ENCODE measurements around the gene IGF2BP2. TPM values are rescaled to one million over a fixed set of nuclear protein-coding genes. Genes with fewer than 3 reads are reported as not detected.

Gene IGF2BP2
- total RNA-seq, 1 experiment from 2014 or later, result 154 TPM

- H3K4me1 Mint-ChIP-seq (ENCODE audit: insufficient read depth, unreplicated experiment), result peaks cover 47% of the 10 kb centered on the region
Observed at GRCh38 chr3:185756477-185756876, 68.4 kb downstream of the IGF2BP2 start.

GRCh38 chr3:185754920-185755319 lies 69.9 kb downstream of the IGF2BP2 start:
- peaks cover 57% of the 10 kb centered on the region for H3K36me3 Mint-ChIP-seq (ENCODE audit: insufficient read depth, unreplicated experiment)
- TF ChIP-seq CTCF (IDR thresholded peaks at IDR 0.05; ENCODE audit: unreplicated experiment), result no peak
- ChIA-PET POLR2A (interaction anchor here (0.9 kb wide), 1 partner anchor 20 kb away, joined by 3 read pairs; no protein-coding TSS in a partner anchor), CTCF (interaction anchor here (0.7 to 2.4 kb wide), 3 partner anchors 14 to 66 kb away, joined by 3 to 10 read pairs (median 5); no protein-coding TSS in a partner anchor)
- peaks cover 15% of the 10 kb centered on the region for H3K9me3 Mint-ChIP-seq (ENCODE audit: unreplicated experiment)
- intact Hi-C loops (cut with micrococcal nuclease), result no loop called here
- H3K4me1 Mint-ChIP-seq (ENCODE audit: insufficient read depth, unreplicated experiment), result peaks cover 39% of the 10 kb centered on the region
- BruUV-seq (replicated peaks), result no TSS peak
- no peak overlapping the region for H3K4me3 Mint-ChIP-seq (ENCODE audit: unreplicated experiment)
- no peaks in the 10 kb centered on the region for H3K27me3 Mint-ChIP-seq (ENCODE audit: insufficient read depth, unreplicated experiment)
- DNase-seq (ENCODE audit: unreplicated experiment), result no peak
- no peak overlapping the region for H3K27ac Mint-ChIP-seq (ENCODE audit: low read depth, unreplicated experiment)

More at GRCh38 chr3:185756477-185756876, 68.4 kb downstream of the IGF2BP2 start:
- no peak for TF ChIP-seq CTCF (IDR thresholded peaks at IDR 0.05; ENCODE audit: unreplicated experiment)
- peaks cover 15% of the 10 kb centered on the region for H3K9me3 Mint-ChIP-seq (ENCODE audit: unreplicated experiment)
- H3K4me3 Mint-ChIP-seq (ENCODE audit: unreplicated experiment), result no peak overlapping the region
- intact Hi-C loops (cut with micrococcal nuclease), result no loop called here
- CTCF ChIA-PET, result interaction anchor here (0.6 to 2.4 kb wide), 4 partner anchors 12 to 70 kb away, joined by 3 to 10 read pairs (median 4); no protein-coding TSS in a partner anchor
- no TSS peak for BruUV-seq (replicated peaks)
- DNase-seq (ENCODE audit: unreplicated experiment), result no peak
- H3K27me3 Mint-ChIP-seq (ENCODE audit: insufficient read depth, unreplicated experiment), result no peaks in the 10 kb centered on the region
- H3K27ac Mint-ChIP-seq (ENCODE audit: low read depth, unreplicated experiment), result no peak overlapping the region
- POLR2A ChIA-PET, result interaction anchor here (1.1 to 3.0 kb wide), 6 partner anchors 9 to 65 kb away, joined by 3 to 14 read pairs (median 4); no protein-coding TSS in a partner anchor
- H3K36me3 Mint-ChIP-seq (ENCODE audit: insufficient read depth, unreplicated experiment), result peaks cover 51% of the 10 kb centered on the region

DNA sequence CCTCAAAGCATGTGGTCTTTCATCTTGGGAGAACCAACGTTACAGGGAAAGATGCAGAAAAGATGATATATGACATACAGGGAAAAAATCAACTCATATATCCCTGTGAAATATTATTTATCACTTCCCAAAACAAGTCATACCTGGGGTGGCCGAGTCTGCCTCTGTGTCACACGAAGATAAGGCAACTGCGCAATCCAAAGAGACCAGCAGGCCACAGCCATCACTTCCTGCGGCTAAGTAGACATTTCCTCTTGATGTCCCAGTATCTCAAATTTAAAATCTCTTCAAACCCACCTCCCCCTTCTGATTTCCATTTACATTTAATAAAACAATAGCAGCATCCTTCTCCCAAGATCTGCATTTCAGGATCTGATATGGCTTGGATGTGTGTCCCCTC lies 71.5 kb downstream of the IGF2BP2 start:
- no peak for TF ChIP-seq CTCF (IDR thresholded peaks at IDR 0.05; ENCODE audit: unreplicated experiment)
- no peak overlapping the region for H3K27ac Mint-ChIP-seq (ENCODE audit: low read depth, unreplicated experiment)
- H3K36me3 Mint-ChIP-seq (ENCODE audit: insufficient read depth, unreplicated experiment), result peaks cover 55% of the 10 kb centered on the region
- intact Hi-C loops (cut with micrococcal nuclease), result no loop called here
- CTCF ChIA-PET, result no interaction called here
- H3K4me1 Mint-ChIP-seq (ENCODE audit: insufficient read depth, unreplicated experiment), result peaks cover 27% of the 10 kb centered on the region
- H3K4me3 Mint-ChIP-seq (ENCODE audit: unreplicated experiment), result no peak overlapping the region
- no peaks in the 10 kb centered on the region for H3K27me3 Mint-ChIP-seq (ENCODE audit: insufficient read depth, unreplicated experiment)
- no TSS peak for BruUV-seq (replicated peaks)
- POLR2A ChIA-PET, result no interaction called here
- peaks cover 15% of the 10 kb centered on the region for H3K9me3 Mint-ChIP-seq (ENCODE audit: unreplicated experiment)
- no peak for DNase-seq (ENCODE audit: unreplicated experiment)

DNA sequence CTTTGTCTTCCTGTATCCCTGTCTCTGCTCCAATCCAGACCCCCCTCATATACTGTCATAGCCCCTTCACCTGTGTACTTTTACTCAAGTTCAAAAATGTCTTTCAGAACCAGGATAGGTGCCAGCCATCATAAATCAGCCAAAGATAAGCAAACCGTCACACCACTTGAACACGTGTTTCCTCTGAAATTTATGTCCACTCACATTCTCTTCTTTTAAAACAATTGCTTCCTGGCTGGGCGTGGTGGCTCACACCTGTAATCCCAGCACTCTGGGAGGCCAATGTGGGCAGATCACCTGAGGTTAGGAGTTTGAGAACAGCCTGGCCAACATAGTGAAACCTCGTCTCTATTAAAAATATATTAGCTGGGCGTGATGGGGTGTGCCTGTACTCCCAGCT lies 74.1 kb downstream of the IGF2BP2 start:
- H3K27me3 Mint-ChIP-seq (ENCODE audit: insufficient read depth, unreplicated experiment), result no peaks in the 10 kb centered on the region
- TF ChIP-seq CTCF (IDR thresholded peaks at IDR 0.05; ENCODE audit: unreplicated experiment), result no peak
- H3K27ac Mint-ChIP-seq (ENCODE audit: low read depth, unreplicated experiment), result no peak overlapping the region
- H3K4me3 Mint-ChIP-seq (ENCODE audit: unreplicated experiment), result no peak overlapping the region
- no peaks in the 10 kb centered on the region for H3K9me3 Mint-ChIP-seq (ENCODE audit: unreplicated experiment)
- POLR2A ChIA-PET, result interaction anchor here (1.0 to 1.2 kb wide), 2 partner anchors 10 to 15 kb away, joined by 3 read pairs; no protein-coding TSS in a partner anchor
- intact Hi-C loops (cut with micrococcal nuclease), result no loop called here
- CTCF ChIA-PET, result no interaction called here
- no TSS peak for BruUV-seq (replicated peaks)
- no peak for DNase-seq (ENCODE audit: unreplicated experiment)
- peaks cover 17% of the 10 kb centered on the region for H3K4me1 Mint-ChIP-seq (ENCODE audit: insufficient read depth, unreplicated experiment)
- H3K36me3 Mint-ChIP-seq (ENCODE audit: insufficient read depth, unreplicated experiment), result peaks cover 51% of the 10 kb centered on the region

Data from MCF 10A (cell line).